ENCODE measurements around the gene C17orf58.

C17orf58 gene

DNA sequence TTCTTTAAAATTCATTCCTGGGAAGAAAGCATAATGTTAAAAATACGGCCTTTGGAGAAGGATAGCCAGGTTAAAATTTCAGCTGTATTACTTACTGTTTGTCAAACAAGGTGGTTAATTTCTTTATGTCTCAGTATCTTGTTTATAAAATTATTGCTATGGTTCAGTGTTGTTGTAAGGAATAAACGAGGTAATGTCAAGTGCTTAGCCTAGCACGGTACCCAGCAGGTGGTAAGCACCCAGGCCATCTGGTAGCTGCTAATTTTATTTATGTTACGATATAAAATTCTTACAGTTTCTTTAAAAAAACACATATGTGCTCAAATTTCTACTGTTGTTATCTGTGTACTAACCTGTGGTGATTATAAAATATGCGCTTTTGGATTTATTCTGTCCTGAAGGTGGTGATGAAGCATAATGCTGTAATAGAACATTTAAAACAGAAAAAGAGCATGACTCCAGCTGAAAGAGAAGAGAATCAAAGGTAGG, 48.9 kb downstream of the C17orf58 start:
- no peak for DNase-seq

- no peak for DNase-seq
Observed at GRCh38 chr17:67946513-67946912, 49.8 kb downstream of the C17orf58 start.

DNA sequence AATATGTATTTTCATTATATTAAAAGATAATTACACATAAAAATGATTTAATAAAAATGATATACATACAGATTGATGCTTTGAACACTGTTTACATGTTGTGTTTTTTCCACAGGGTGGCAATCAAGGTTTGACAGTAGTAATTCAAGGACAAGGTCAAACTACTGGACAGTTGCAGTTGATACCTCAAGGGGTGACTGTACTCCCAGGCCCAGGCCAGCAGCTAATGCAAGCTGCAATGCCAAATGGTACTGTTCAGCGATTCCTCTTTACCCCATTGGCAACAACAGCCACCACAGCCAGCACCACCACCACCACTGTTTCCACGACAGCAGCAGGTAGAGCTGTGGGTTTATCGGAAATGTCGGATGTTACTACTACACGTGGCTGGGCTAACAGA, 52.2 kb downstream of the C17orf58 start:
- no peak for DNase-seq

- DNase-seq = no peak
Observed at GRCh38 chr17:67942810-67943209, 53.5 kb downstream of the C17orf58 start.

All from NCI-H1048 (cell line).